Measurements from ENCODE around the gene SLC25A18. TPM values are rescaled to one million over a fixed set of nuclear protein-coding genes. Genes with fewer than 3 reads are reported as not detected.

The SLC25A18 gene
- total and polyA plus RNA-seq, 2 of the 4 experiments (the other 2 are of a cell fraction): 0.05 TPM; not detected in 1

DNA sequence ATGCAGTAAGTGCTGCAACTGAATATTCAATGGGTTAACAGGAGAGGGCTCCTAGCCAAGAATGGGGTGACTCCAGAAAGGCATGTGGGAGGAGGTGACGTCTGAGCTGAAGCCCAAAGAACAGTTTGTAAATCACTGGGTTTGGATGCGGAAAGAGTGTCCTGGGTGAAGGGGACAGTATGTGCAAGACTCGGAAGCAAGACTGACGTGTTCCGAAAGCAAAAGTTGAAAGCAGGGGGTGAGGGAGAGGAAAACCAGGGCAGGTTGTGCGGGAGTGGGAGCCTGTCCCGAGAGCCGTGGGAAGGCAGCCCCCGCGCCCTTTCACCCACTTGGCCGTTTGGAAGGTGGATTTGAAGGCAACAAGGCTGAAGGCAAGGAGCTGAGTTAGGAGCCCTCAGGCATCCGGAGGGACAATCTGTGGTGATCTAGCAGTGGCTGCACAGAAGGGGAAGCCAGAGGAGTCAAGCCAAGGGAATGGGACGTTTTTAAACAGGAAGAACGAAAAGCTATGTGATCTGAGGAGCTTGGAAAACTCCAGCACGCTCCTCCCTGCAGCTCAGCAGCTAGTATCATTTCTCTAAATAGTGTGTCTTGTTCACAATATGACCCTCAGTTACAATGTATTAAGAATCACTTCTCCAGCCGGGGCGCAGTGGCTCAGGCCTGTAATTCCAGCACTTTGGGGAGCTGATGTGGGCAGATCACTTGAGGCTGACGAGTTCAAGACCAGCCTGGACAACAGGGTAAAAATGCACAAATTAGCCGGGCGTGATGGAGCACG, 7.7 kb downstream of the SLC25A18 start:
- WGBS, 2 experiments (ENCODE audit: extremely low coverage in 2 of 2, insufficient read length in 1 of 2): 15% methylated on average over 18 of the region's 21 CpGs; no CpG with 5 or more reads in 1 of the 2 experiments
- H3K79me1 ChIP-seq (ENCODE audit: low read depth in 1 of 2, low read length in 2 of 2): no peaks in the 10 kb centered on the region
- H3K36me3 ChIP-seq (ENCODE audit: control insufficient read depth, insufficient read depth, low read length): no peaks in the 10 kb centered on the region
- H2AK5ac ChIP-seq (ENCODE audit: low read depth, low read length): no peak overlapping the region
- H4K8ac ChIP-seq (ENCODE audit: low read depth in 2 of 2, low read length in 2 of 2): peak overlapping the region; percentile 74 to 82
- H3K4me3 ChIP-seq (ENCODE audit: insufficient read depth, low read depth, low read length): peak overlapping the region; percentile 44
- H3K9me3 ChIP-seq (ENCODE audit: control insufficient read depth, insufficient read depth, low read length): no peaks in the 10 kb centered on the region
- in situ Hi-C loops (cut with MboI; ENCODE audit: low sequenced_read_pairs): loop anchor here (25.0 kb wide), 1 partner anchor 491 kb away; no protein-coding TSS in a partner anchor
- intact Hi-C loops (cut with micrococcal nuclease): loop anchor here (5.0 to 10.0 kb wide), 2 partner anchors 56 to 144 kb away; partner anchors contain the start of gene ATP6V1E1
- H3K4me2 ChIP-seq (ENCODE audit: low read depth, low read length): peak overlapping the region; percentile 77
- H4K91ac ChIP-seq (ENCODE audit: insufficient read depth, low read depth, low read length): peak overlapping the region; percentile 69
- peak overlapping the region; percentile 76 for H3K27ac ChIP-seq (ENCODE audit: insufficient read depth, low read length)
- TF ChIP-seq CEBPB (IDR thresholded peaks at IDR 0.05; ENCODE audit: low read depth, low read length) (peak; percentile 56), MAFK (IDR thresholded peaks at IDR 0.05; ENCODE audit: low read depth, low read length) (no peak), MXI1 (IDR thresholded peaks at IDR 0.05; ENCODE audit: borderline replicate concordance, low read depth, low read length) (0 out of 2 replicates have a peak, but pooled peaks have one; percentile 16), MAZ (IDR thresholded peaks at IDR 0.05; ENCODE audit: borderline replicate concordance, low read depth, low read length) (peak; percentile 39; the same call in 1 of the 2 replicates), BHLHE40 (IDR thresholded peaks at IDR 0.05; ENCODE audit: low read depth, low read length) (no peak)
- peak overlapping the region; percentile 94 for H2AFZ ChIP-seq (replicated peaks; ENCODE audit: low read length, poor library complexity)
- no peaks in the 10 kb centered on the region for H3K27me3 ChIP-seq (ENCODE audit: control insufficient read depth, insufficient read depth, low read length)
- peaks cover 6% of the 10 kb centered on the region; the same call in 1 of the 2 replicates for H3K9me1 ChIP-seq (ENCODE audit: insufficient read depth, low read length)
- peak overlapping the region; percentile 81; the same call in 1 of the 2 replicates for H3K23ac ChIP-seq (ENCODE audit: low read depth, low read length)
- H2BK5ac ChIP-seq (ENCODE audit: low read depth, low read length, poor library complexity, severe bottlenecking): peak overlapping the region; percentile 83
- CTCF ChIA-PET: interaction anchor here (0.6 to 1.0 kb wide), 3 partner anchors 12 to 105 kb away, joined by 3 read pairs; no protein-coding TSS in a partner anchor
- dilution Hi-C loops (cut with HindIII; ENCODE audit: low sequenced_read_pairs, unreplicated experiment): no loop called here
- peak overlapping the region; percentile 24; the same call in 1 of the 2 replicates for H2BK20ac ChIP-seq (ENCODE audit: low read depth, low read length)
- H2AK9ac ChIP-seq (replicated peaks; ENCODE audit: low read depth, low read length, poor library complexity): peak overlapping the region; percentile 60
- H3K4ac ChIP-seq (ENCODE audit: low read depth, low read length): peak overlapping the region; percentile 80
- H3K18ac ChIP-seq (ENCODE audit: low read depth, low read length): peak overlapping the region; percentile 67
- BruUV-seq (replicated peaks): no TSS peak
- peak overlapping the region; percentile 59 for H3K9ac ChIP-seq (ENCODE audit: low read depth, low read length)
- peak; percentile 75 for ATAC-seq (ENCODE audit: low read depth)
- peak overlapping the region; percentile 7; the same call in 1 of the 2 replicates for H3K56ac ChIP-seq (ENCODE audit: extremely low read depth, insufficient read depth, low read length)
- H4K20me1 ChIP-seq (ENCODE audit: insufficient read depth, low read length): no peaks in the 10 kb centered on the region
- H3K4me1 ChIP-seq (ENCODE audit: control insufficient read depth, insufficient read depth, low read length): peaks cover 12% of the 10 kb centered on the region
- POLR2A ChIA-PET (ENCODE audit: unreplicated experiment): no interaction called here
- H4K5ac ChIP-seq (ENCODE audit: low read depth, low read length): peak overlapping the region; percentile 31; the same call in 1 of the 2 replicates
- DNase-seq: peak; percentile 83
- H3K14ac ChIP-seq (replicated peaks; ENCODE audit: low read depth, low read length): peak overlapping the region; percentile 69
- H2BK15ac ChIP-seq (ENCODE audit: low read depth, low read length): peak overlapping the region; percentile 33; the same call in 2 of the 3 replicates
- H2BK120ac ChIP-seq (ENCODE audit: low read depth, low read length): peak overlapping the region; percentile 83

Data from IMR-90 (cell line).